ENCODE results near the gene UBL4A. TPM values are rescaled to one million over a fixed set of nuclear protein-coding genes. Genes with fewer than 3 reads are reported as not detected.

Gene UBL4A
- total and polyA plus RNA-seq, 9 of the 15 experiments (the other 6 are each of a cell fraction or from before 2014, with no cell fraction given): 15.2 to 140 (median 100) TPM

DNA sequence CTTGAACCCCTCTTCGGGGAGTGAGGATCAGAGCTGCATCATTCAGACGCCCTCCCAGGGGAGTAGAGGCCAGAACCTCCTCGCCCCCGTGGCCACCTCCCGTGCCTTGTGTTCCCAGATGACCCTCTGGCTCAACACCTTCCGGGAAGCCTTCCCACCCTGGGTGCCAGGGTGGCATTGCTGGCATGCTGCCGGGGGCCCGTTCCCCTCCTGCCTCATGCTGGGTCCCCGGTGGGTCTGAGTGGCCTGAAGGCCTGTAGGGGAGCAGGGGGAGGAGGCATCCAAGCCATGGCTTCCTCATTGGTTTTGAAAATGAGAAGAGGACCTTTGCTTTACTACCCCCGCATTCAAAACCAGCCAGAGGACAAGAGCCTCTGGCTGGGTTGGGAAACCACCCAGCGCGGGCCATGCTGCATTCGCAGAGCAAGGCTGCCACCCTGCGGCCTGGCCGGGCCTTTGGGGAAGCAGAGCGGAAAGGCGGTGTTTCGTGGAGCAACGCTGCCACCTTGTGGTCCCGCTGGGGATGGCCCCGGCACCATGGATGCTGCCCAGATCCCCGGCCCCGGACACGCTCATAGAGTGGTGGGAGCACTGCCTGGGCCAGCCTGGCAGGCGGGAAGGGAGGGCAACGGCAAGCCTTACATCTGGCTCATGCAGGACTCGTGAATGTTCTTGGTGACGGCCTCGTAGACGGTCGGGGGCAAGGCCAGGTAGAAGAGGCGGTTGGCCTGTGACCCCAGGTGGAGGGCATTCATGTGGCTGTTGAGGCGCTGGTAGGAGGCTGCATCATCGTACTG lies 48.3 kb upstream of the UBL4A start (continued):
- TF ChIP-seq, protein P1, sequence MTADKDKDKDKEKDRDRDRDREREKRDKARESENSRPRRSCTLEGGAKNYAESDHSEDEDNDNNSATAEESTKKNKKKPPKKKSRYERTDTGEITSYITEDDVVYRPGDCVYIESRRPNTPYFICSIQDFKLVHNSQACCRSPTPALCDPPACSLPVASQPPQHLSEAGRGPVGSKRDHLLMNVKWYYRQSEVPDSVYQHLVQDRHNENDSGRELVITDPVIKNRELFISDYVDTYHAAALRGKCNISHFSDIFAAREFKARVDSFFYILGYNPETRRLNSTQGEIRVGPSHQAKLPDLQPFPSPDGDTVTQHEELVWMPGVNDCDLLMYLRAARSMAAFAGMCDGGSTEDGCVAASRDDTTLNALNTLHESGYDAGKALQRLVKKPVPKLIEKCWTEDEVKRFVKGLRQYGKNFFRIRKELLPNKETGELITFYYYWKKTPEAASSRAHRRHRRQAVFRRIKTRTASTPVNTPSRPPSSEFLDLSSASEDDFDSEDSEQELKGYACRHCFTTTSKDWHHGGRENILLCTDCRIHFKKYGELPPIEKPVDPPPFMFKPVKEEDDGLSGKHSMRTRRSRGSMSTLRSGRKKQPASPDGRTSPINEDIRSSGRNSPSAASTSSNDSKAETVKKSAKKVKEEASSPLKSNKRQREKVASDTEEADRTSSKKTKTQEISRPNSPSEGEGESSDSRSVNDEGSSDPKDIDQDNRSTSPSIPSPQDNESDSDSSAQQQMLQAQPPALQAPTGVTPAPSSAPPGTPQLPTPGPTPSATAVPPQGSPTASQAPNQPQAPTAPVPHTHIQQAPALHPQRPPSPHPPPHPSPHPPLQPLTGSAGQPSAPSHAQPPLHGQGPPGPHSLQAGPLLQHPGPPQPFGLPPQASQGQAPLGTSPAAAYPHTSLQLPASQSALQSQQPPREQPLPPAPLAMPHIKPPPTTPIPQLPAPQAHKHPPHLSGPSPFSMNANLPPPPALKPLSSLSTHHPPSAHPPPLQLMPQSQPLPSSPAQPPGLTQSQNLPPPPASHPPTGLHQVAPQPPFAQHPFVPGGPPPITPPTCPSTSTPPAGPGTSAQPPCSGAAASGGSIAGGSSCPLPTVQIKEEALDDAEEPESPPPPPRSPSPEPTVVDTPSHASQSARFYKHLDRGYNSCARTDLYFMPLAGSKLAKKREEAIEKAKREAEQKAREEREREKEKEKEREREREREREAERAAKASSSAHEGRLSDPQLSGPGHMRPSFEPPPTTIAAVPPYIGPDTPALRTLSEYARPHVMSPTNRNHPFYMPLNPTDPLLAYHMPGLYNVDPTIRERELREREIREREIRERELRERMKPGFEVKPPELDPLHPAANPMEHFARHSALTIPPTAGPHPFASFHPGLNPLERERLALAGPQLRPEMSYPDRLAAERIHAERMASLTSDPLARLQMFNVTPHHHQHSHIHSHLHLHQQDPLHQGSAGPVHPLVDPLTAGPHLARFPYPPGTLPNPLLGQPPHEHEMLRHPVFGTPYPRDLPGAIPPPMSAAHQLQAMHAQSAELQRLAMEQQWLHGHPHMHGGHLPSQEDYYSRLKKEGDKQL (CRISPR knock-in tag; IDR thresholded peaks at IDR 0.05; ENCODE audit: borderline replicate concordance): no peak
- TF ChIP-seq POLR2AphosphoS2 (IDR thresholded peaks at IDR 0.05; ENCODE audit: low read length) (0 out of 2 replicates have a peak, but pooled peaks have one; percentile 67), JUNB (CRISPR knock-in tag; conservative IDR thresholded peaks at IDR 0.05) (no peak), FOXO4 (CRISPR knock-in tag; IDR thresholded peaks at IDR 0.05) (no peak), JUND (IDR thresholded peaks at IDR 0.05; ENCODE audit: borderline replicate concordance, low read depth, low read length) (peak; percentile 63; the same call in 1 of the 2 replicates), JUND (tag; IDR thresholded peaks at IDR 0.05; ENCODE audit: borderline replicate concordance, low read depth, low read length) (peak; percentile 12; the same call in 1 of the 3 replicates), RB1 (IDR thresholded peaks at IDR 0.05; ENCODE audit: low read depth) (peak; percentile 95), ZBTB33 (CRISPR knock-in tag; IDR thresholded peaks at IDR 0.05) (0 out of 2 replicates have a peak, but pooled peaks have one; percentile 66), KAT7 (CRISPR knock-in tag; IDR thresholded peaks at IDR 0.05; ENCODE audit: borderline replicate concordance) (0 out of 2 replicates have a peak, but pooled peaks have one; percentile 46), MEF2D (tag; conservative IDR thresholded peaks at IDR 0.05; ENCODE audit: low read depth) (no peak), ZNF146 (CRISPR knock-in tag; IDR thresholded peaks at IDR 0.05; ENCODE audit: unreplicated experiment) (no peak), ZFX (CRISPR knock-in tag; IDR thresholded peaks at IDR 0.05) (peak; percentile 37), RBFOX2 (IDR thresholded peaks at IDR 0.05; ENCODE audit: low read depth, low read length) (peak; percentile 60), MAX (CRISPR knock-in tag; IDR thresholded peaks at IDR 0.05) (peak; percentile 55)
- TF ChIP-seq, protein P2, sequence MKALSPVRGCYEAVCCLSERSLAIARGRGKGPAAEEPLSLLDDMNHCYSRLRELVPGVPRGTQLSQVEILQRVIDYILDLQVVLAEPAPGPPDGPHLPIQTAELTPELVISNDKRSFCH (CRISPR knock-in tag; IDR thresholded peaks at IDR 0.05): no peak
- TF ChIP-seq, protein P2 (tag; IDR thresholded peaks at IDR 0.05): no peak
